ENCODE data around the gene SRPK3. TPM values are rescaled to one million over a fixed set of nuclear protein-coding genes. Genes with fewer than 3 reads are reported as not detected.

SRPK3 gene
- total RNA-seq, 2 experiments from 2014 or later, result 0.09 TPM; not detected in 1

- H3K36me3 Mint-ChIP-seq (ENCODE audit: low read depth), result no peaks in the 10 kb centered on the region
- CTCF ChIA-PET, result no interaction called here
- intact Hi-C loops (cut with micrococcal nuclease), result no loop called here
- no peak overlapping the region for H3K4me3 Mint-ChIP-seq
- DNase-seq (no peak), ATAC-seq (no peak)
- H3K27ac Mint-ChIP-seq, result no peak overlapping the region
- POLR2A ChIA-PET, result no interaction called here
- no peaks in the 10 kb centered on the region for H3K4me1 Mint-ChIP-seq (ENCODE audit: low read depth)
- TF ChIP-seq CTCF (IDR thresholded peaks at IDR 0.05), result no peak
- no peaks in the 10 kb centered on the region for H3K9me3 Mint-ChIP-seq
- peaks cover 5% of the 10 kb centered on the region for H3K27me3 Mint-ChIP-seq
These were observed 4.7 kb upstream of the SRPK3 start for GRCh38 chrX:153776120-153776599.

GRCh38 chrX:153776611-153777045, 4.2 kb upstream of the SRPK3 start:
- H3K27ac Mint-ChIP-seq, result no peak overlapping the region
- no peak overlapping the region for H3K4me3 Mint-ChIP-seq
- intact Hi-C loops (cut with micrococcal nuclease), result no loop called here
- no peak for TF ChIP-seq CTCF (IDR thresholded peaks at IDR 0.05)
- H3K27me3 Mint-ChIP-seq, result peaks cover 5% of the 10 kb centered on the region
- ATAC-seq, result peak; percentile 41
- no peaks in the 10 kb centered on the region for H3K9me3 Mint-ChIP-seq
- CTCF ChIA-PET, result no interaction called here
- H3K4me1 Mint-ChIP-seq (ENCODE audit: low read depth), result no peaks in the 10 kb centered on the region
- no peak for DNase-seq
- H3K36me3 Mint-ChIP-seq (ENCODE audit: low read depth), result no peaks in the 10 kb centered on the region
- POLR2A ChIA-PET, result no interaction called here

GRCh38 chrX:153777261-153778090, 3.4 kb upstream of the SRPK3 start:
- Mint-ChIP-seq H3K9me3 (no peaks in the 10 kb centered on the region), H3K36me3 (ENCODE audit: low read depth) (no peaks in the 10 kb centered on the region), H3K4me3 (no peak overlapping the region), H3K27me3 (peaks cover 5% of the 10 kb centered on the region), H3K27ac (no peak overlapping the region), H3K4me1 (ENCODE audit: low read depth) (no peaks in the 10 kb centered on the region)
- no peak for DNase-seq
- intact Hi-C loops (cut with micrococcal nuclease), result no loop called here
- TF ChIP-seq CTCF (IDR thresholded peaks at IDR 0.05), result no peak
- CTCF ChIA-PET, result interaction anchor here (0.9 kb wide), 1 partner anchor 13 kb away, joined by 4 read pairs; the partner anchor contains the start of gene PLXNB3
- no peak for ATAC-seq
- POLR2A ChIA-PET, result interaction anchor here (1.2 to 1.3 kb wide), 2 partner anchors 9 to 17 kb away, joined by 4 read pairs; partner anchors contain the start of genes IDH3G and SSR4

- ATAC-seq, result no peak
- no peaks in the 10 kb centered on the region for H3K9me3 Mint-ChIP-seq
- H3K4me1 Mint-ChIP-seq (ENCODE audit: low read depth), result no peaks in the 10 kb centered on the region
- ChIA-PET POLR2A (interaction anchor here (1.2 to 1.3 kb wide), 2 partner anchors 10 to 16 kb away, joined by 4 read pairs; partner anchors contain the start of genes IDH3G and SSR4), CTCF (interaction anchor here (0.9 kb wide), 1 partner anchor 14 kb away, joined by 4 read pairs; the partner anchor contains the start of gene PLXNB3)
- H3K27me3 Mint-ChIP-seq, result peaks cover 5% of the 10 kb centered on the region
- DNase-seq, result no peak
- TF ChIP-seq CTCF (IDR thresholded peaks at IDR 0.05), result no peak
- H3K27ac Mint-ChIP-seq, result no peak overlapping the region
- H3K4me3 Mint-ChIP-seq, result no peak overlapping the region
- H3K36me3 Mint-ChIP-seq (ENCODE audit: low read depth), result no peaks in the 10 kb centered on the region
- intact Hi-C loops (cut with micrococcal nuclease), result no loop called here
These were observed 2.7 kb upstream of the SRPK3 start for GRCh38 chrX:153778181-153778580.

- H3K36me3 Mint-ChIP-seq (ENCODE audit: low read depth), result no peaks in the 10 kb centered on the region
- ChIA-PET POLR2A (interaction anchor here (0.9 kb wide), 1 partner anchor 144 kb away, joined by 3 read pairs; no protein-coding TSS in a partner anchor), CTCF (no interaction called here)
- peaks cover 5% of the 10 kb centered on the region for H3K27me3 Mint-ChIP-seq
- DNase-seq (no peak), ATAC-seq (no peak)
- no peak for TF ChIP-seq CTCF (IDR thresholded peaks at IDR 0.05)
- no peaks in the 10 kb centered on the region for H3K9me3 Mint-ChIP-seq
- H3K4me1 Mint-ChIP-seq (ENCODE audit: low read depth), result no peaks in the 10 kb centered on the region
- H3K4me3 Mint-ChIP-seq, result no peak overlapping the region
- intact Hi-C loops (cut with micrococcal nuclease), result no loop called here
- no peak overlapping the region for H3K27ac Mint-ChIP-seq
These were observed 2.1 kb upstream of the SRPK3 start for GRCh38 chrX:153778684-153779101.
